Neural progenitor cell (in vitro differentiated cells): Measurements from ENCODE around the gene PEX14. TPM values are rescaled to one million over a fixed set of nuclear protein-coding genes. Genes with fewer than 3 reads are reported as not detected.

ENCODE experiments used
- DNase-seq: peaks from one replicate; pipeline ENCODE4 v3.0.0-alpha.2; 2016; ENCODE audit warnings: low spot score
- H2AFZ ChIP-seq: fragments of 200-600 bp; sonication (generic); replicated peaks from 2 replicates; pipeline ENCODE4 v1.6.1; 2016; ENCODE audit warnings: antibody characterized with exemption
- H3F3A ChIP-seq: fragments of 200-600 bp; sonication (generic); 2 replicates; pipeline ENCODE4 v1.6.1; 2016; ENCODE audit warnings: antibody characterized with exemption, low read depth
- H3K27ac ChIP-seq: fragments of 200-600 bp; sonication (generic); 2 replicates; pipeline ENCODE4 v1.5.1; 2016; ENCODE audit warnings: mild to moderate bottlenecking
- H3K27me3 ChIP-seq: fragments of 200-600 bp; sonication (generic); 2 replicates; pipeline ENCODE4 v1.6.1; 2016; ENCODE audit warnings: mild to moderate bottlenecking, moderate library complexity
- H3K36me3 ChIP-seq: fragments of 200-600 bp; sonication (generic); 2 replicates; pipeline ENCODE4 v1.5.1; 2016
- H3K4me1 ChIP-seq: fragments of 200-600 bp; sonication (generic); 2 replicates; pipeline ENCODE4 v1.6.1; 2016; ENCODE audit warnings: mixed run types
- H3K4me2 ChIP-seq: fragments of 200-600 bp; sonication (generic); 2 replicates; pipeline ENCODE4 v1.6.1; 2016
- H3K4me3 ChIP-seq: fragments of 200-600 bp; sonication (generic); 2 replicates; pipeline ENCODE4 v1.5.1; 2016
- H3K79me2 ChIP-seq: fragments of 200-600 bp; sonication (generic); 2 replicates; pipeline ENCODE4 v1.6.1; 2016; ENCODE audit warnings: low read depth
- H3K9ac ChIP-seq: fragments of 200-600 bp; sonication (generic); 2 replicates; pipeline ENCODE4 v1.6.1; 2016
- H3K9me3 ChIP-seq: fragments of 200-600 bp; sonication (generic); 2 replicates; pipeline ENCODE4 v1.5.1; 2016; ENCODE audit warnings: low read depth
- H4K20me1 ChIP-seq: fragments of 200-600 bp; sonication (generic); 2 replicates; pipeline ENCODE4 v1.6.1; 2016; ENCODE audit warnings: low read depth
- H3K27ac Mint-ChIP-seq: 3 replicates; pipeline ENCODE4 v1.8.0; 2021; ENCODE audit warnings: mixed read lengths
- H3K27me3 Mint-ChIP-seq: 2 replicates; pipeline ENCODE4 v1.8.0; 2022; ENCODE audit warnings: low read depth, mild to moderate bottlenecking, inconsistent platforms, moderate library complexity, mixed read lengths; ENCODE audit not compliant: insufficient read depth
- H3K36me3 Mint-ChIP-seq: 3 replicates; pipeline ENCODE4 v1.8.0; 2021; ENCODE audit warnings: mixed read lengths
- H3K4me1 Mint-ChIP-seq: 3 replicates; pipeline ENCODE4 v1.8.0; 2021; ENCODE audit warnings: mixed read lengths
- H3K4me3 Mint-ChIP-seq: 3 replicates; pipeline ENCODE4 v1.8.0; 2021; ENCODE audit warnings: mild to moderate bottlenecking, moderate library complexity, mixed read lengths
- H3K9me3 Mint-ChIP-seq: 3 replicates; pipeline ENCODE4 v1.8.0; 2020; ENCODE audit warnings: mixed read lengths
- EZH2 ChIP-seq: fragments of 200-600 bp; sonication (generic); IDR thresholded peaks from 2 replicates; pipeline ENCODE4 v1.6.1; 2017; ENCODE audit warnings: antibody characterized with exemption, mild to moderate bottlenecking, moderate library complexity
- EZH2phosphoT487 ChIP-seq: fragments of 200-600 bp; sonication (generic); IDR thresholded peaks from 2 replicates; pipeline ENCODE4 v1.6.1; 2017; ENCODE audit warnings: antibody characterized with exemption
- total RNA-seq: library from RNA; depleted of rRNA; stranded (reverse); fragments of >200 nt; gene quantifications from 2 replicates; pipeline ENCODE4 v1.2.3, GENCODE V29; 2015; ENCODE audit warnings: low replicate concordance
- TF ChIP-seq, protein P1 (sequence below): fragments of 200-600 bp; sonication (generic); IDR thresholded peaks from 2 replicates; pipeline ENCODE4 v1.5.1; 2017; ENCODE audit warnings: antibody characterized with exemption, mild to moderate bottlenecking

The PEX14 gene
- total RNA-seq, 1 donor from 2014 or later, result 9.3 TPM

DNA sequence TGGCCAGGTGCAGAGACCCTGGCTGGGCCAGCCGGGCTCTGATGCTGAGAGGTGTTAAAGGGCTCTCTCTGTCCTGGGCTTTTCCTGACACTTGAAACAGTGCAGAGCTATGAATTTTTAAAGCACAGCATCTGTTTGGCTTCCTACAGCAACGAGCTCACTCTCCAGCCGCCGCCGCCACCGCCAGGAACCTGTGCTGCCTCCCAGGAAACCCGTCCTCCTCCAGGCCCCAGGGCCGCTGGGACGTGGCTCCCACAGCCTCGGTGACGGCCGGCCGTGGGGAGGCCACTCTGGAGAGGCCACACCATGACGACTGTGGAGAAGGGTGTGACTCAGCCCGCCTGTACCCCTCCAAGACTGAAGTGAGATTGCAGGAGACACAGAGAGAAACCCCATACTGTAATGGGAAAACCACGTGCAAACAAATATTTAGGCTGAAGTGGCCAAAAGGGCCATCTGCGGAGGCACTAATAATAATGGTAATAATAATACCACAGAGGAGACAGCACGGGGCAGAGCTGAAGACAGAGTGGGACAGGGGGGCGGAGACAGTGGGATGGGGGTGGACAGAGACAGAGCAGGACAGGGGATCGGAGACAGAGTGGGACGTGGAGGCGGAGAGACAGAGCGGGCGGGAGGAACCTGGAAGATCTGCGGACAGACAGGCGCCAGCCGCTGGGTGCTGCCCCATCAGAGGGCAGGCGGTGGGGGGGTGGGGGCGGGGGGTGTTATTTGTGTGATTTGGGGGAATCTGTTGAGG lies 182.5 kb downstream of the PEX14 start:
- H3K36me3 ChIP-seq, result no peaks in the 10 kb centered on the region
- no peak for DNase-seq
- H3F3A ChIP-seq, result peaks cover 6% of the 10 kb centered on the region
- H3K27me3 ChIP-seq, result no peaks in the 10 kb centered on the region
- H4K20me1 ChIP-seq, result no peaks in the 10 kb centered on the region
- TF ChIP-seq EZH2, result no peak
- TF ChIP-seq, protein P1, sequence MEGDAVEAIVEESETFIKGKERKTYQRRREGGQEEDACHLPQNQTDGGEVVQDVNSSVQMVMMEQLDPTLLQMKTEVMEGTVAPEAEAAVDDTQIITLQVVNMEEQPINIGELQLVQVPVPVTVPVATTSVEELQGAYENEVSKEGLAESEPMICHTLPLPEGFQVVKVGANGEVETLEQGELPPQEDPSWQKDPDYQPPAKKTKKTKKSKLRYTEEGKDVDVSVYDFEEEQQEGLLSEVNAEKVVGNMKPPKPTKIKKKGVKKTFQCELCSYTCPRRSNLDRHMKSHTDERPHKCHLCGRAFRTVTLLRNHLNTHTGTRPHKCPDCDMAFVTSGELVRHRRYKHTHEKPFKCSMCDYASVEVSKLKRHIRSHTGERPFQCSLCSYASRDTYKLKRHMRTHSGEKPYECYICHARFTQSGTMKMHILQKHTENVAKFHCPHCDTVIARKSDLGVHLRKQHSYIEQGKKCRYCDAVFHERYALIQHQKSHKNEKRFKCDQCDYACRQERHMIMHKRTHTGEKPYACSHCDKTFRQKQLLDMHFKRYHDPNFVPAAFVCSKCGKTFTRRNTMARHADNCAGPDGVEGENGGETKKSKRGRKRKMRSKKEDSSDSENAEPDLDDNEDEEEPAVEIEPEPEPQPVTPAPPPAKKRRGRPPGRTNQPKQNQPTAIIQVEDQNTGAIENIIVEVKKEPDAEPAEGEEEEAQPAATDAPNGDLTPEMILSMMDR, result no peak
- no peak for TF ChIP-seq EZH2phosphoT487
- no peak overlapping the region for H3K4me3 ChIP-seq
- no peaks in the 10 kb centered on the region for H3K27me3 Mint-ChIP-seq
- H3K4me1 Mint-ChIP-seq, result peaks cover 9% of the 10 kb centered on the region
- H3K4me3 Mint-ChIP-seq, result no peak overlapping the region
- H3K4me1 ChIP-seq, result no peaks in the 10 kb centered on the region
- H3K27ac ChIP-seq, result no peak overlapping the region
- H3K9me3 ChIP-seq, result no peaks in the 10 kb centered on the region
- H3K4me2 ChIP-seq, result no peak overlapping the region
- peaks cover 14% of the 10 kb centered on the region for H3K36me3 Mint-ChIP-seq
- no peak overlapping the region for H2AFZ ChIP-seq
- H3K27ac Mint-ChIP-seq, result no peak overlapping the region
- H3K9me3 Mint-ChIP-seq, result no peaks in the 10 kb centered on the region
- H3K9ac ChIP-seq, result no peak overlapping the region
- H3K79me2 ChIP-seq, result no peaks in the 10 kb centered on the region

DNA sequence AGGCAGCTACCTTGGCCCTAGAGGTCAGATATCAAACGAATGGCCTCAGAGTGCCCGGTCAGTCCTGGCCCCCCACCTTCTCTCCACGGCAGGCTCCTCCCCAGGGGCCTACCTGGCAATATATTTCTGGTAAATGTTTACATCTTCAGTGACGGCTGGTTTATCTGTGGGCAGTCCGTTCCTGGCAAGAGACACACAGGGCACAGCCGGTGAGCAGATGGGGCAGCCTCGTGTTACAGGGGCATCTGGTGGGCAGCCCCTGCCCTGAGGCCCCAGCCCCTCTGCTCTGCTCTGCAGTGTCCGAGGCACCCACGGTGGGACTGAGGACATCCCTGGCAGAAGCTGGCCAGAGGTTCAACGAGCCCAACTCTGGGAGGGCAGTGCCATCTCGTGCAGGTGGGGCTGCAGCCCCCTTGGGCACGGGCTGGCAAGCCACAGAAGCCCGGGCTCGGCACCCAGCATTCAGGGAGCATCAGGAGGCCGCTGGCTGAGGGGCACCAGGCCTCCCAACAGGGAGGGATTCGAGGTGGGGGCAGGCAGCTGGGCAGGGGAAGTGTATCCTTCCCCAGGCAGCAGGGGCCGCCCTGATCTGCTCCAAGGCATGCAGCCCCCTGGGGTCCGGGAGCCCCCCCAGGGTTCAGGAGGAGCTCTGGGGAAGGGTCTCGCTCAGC lies 183.8 kb downstream of the PEX14 start:
- no peak overlapping the region for H3K27ac ChIP-seq
- no peak for DNase-seq
- H3K4me3 ChIP-seq, result no peak overlapping the region
- no peak overlapping the region for H3K27ac Mint-ChIP-seq
- peaks cover 7% of the 10 kb centered on the region for H3K4me1 Mint-ChIP-seq
- H4K20me1 ChIP-seq, result peaks cover 9% of the 10 kb centered on the region
- no peak overlapping the region for H2AFZ ChIP-seq
- TF ChIP-seq, protein P1, result no peak
- TF ChIP-seq EZH2 (no peak), EZH2phosphoT487 (no peak)
- H3K4me2 ChIP-seq, result no peak overlapping the region
- H3K9me3 ChIP-seq, result no peaks in the 10 kb centered on the region
- H3K9me3 Mint-ChIP-seq, result no peaks in the 10 kb centered on the region
- no peaks in the 10 kb centered on the region for H3K27me3 ChIP-seq
- no peaks in the 10 kb centered on the region for H3K79me2 ChIP-seq
- no peak overlapping the region for H3K4me3 Mint-ChIP-seq
- H3K27me3 Mint-ChIP-seq, result peaks cover 2% of the 10 kb centered on the region
- H3F3A ChIP-seq, result peaks cover 18% of the 10 kb centered on the region
- peaks cover 6% of the 10 kb centered on the region for H3K4me1 ChIP-seq
- no peak overlapping the region for H3K9ac ChIP-seq
- no peaks in the 10 kb centered on the region for H3K36me3 ChIP-seq
- H3K36me3 Mint-ChIP-seq, result peaks cover 10% of the 10 kb centered on the region

DNA sequence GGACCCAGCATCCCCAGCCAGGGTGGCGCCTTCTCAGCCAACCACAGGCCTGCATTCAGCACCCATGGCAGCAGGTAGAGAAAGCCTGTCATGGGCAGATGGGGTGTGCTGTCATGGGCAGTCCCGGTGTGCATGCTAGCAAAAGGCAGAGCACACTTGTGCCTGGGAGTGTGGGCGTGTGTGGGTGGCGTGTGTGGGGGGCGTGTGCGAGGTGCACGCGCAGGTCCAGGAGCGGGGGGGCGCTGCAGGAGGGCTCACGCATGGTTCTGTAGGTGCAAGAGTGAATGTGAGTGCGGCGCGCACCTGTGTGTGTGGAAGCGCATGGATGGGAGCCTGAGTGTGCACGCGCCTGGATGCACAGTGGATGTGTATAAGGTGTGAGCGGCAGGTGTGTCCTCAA lies 184.5 kb downstream of the PEX14 start:
- Histone ChIP-seq H3K27ac (no peak overlapping the region), H3K36me3 (no peaks in the 10 kb centered on the region), H3K9ac (no peak overlapping the region), H3K4me3 (no peak overlapping the region), H4K20me1 (peaks cover 16% of the 10 kb centered on the region), H3K9me3 (no peaks in the 10 kb centered on the region), H3K4me2 (no peak overlapping the region), H3K79me2 (no peaks in the 10 kb centered on the region), H3K4me1 (peaks cover 13% of the 10 kb centered on the region), H3K27me3 (no peaks in the 10 kb centered on the region), H2AFZ (no peak overlapping the region), H3F3A (peaks cover 25% of the 10 kb centered on the region)
- H3K9me3 Mint-ChIP-seq, result no peaks in the 10 kb centered on the region
- H3K36me3 Mint-ChIP-seq, result peaks cover 5% of the 10 kb centered on the region
- H3K27me3 Mint-ChIP-seq, result peaks cover 2% of the 10 kb centered on the region
- TF ChIP-seq EZH2phosphoT487 (no peak), EZH2 (no peak)
- TF ChIP-seq, protein P1, result no peak
- H3K4me1 Mint-ChIP-seq, result peaks cover 9% of the 10 kb centered on the region
- no peak for DNase-seq
- H3K27ac Mint-ChIP-seq, result no peak overlapping the region
- no peak overlapping the region for H3K4me3 Mint-ChIP-seq
